Uterus (tissue), 2 donors: ENCODE measurements around the gene PRDM2.

Source experiments
- CTCF ChIP-seq, 4 experiments: fragments of 200-600 bp in 2 of 4; fragments of 450-650 bp in 2 of 4; sonication (generic) in 2 of 4; IDR thresholded peaks; one replicate each; pipeline ENCODE4 v1.5.1; 2016 to 2019; ENCODE audit warnings: antibody characterized with exemption in 4 of 4, mild to moderate bottlenecking in 2 of 4, moderate library complexity in 1 of 4
- POLR2A ChIP-seq, 2 donors: fragments of 450-650 bp; IDR thresholded peaks; one replicate each; pipeline ENCODE4 v1.6.1; 2016; ENCODE audit warnings: antibody characterized with exemption in 2 of 2, mild to moderate bottlenecking in 1 of 2, moderate library complexity in 1 of 2

- TF ChIP-seq CTCF (IDR thresholded peaks at IDR 0.05), result no peak
- no peak for TF ChIP-seq POLR2A (IDR thresholded peaks at IDR 0.05)
These were observed 2.2 kb upstream of the PRDM2 start for GRCh38 chr1:13697738-13698137.
